ENCODE measurements around the gene CWC27.
"Not testable (repeated sequence)": the region's sequence is repeated elsewhere in the genome, so short reads cannot be mapped to it uniquely, and the experiment has no call there.

Gene CWC27

GRCh38 chr5:64899838-64900237 lies 131.1 kb downstream of the CWC27 start:
- no peak overlapping the region for H3K27ac ChIP-seq (ENCODE audit: low read depth, low read length)
- no peak overlapping the region for H2BK120ac ChIP-seq (ENCODE audit: low read depth, low read length)
- H2BK5ac ChIP-seq (ENCODE audit: low read length), result no peak overlapping the region
- no peak overlapping the region for H3K4me3 ChIP-seq (ENCODE audit: low read length)
- H3K4ac ChIP-seq (ENCODE audit: low read depth, low read length), result no peak overlapping the region
- H2AK5ac ChIP-seq (ENCODE audit: low read length), result no peak overlapping the region
- no peak for DNase-seq
- H3K79me1 ChIP-seq (ENCODE audit: low read length), result no peaks in the 10 kb centered on the region
- H3K4me1 ChIP-seq (ENCODE audit: control insufficient read depth, low read depth, low read length), result no peaks in the 10 kb centered on the region
- H3K56ac ChIP-seq (ENCODE audit: low read length), result no peak overlapping the region
- H2BK15ac ChIP-seq (replicated peaks; ENCODE audit: low read depth), result no peak overlapping the region
- H4K5ac ChIP-seq (ENCODE audit: low read length), result no peak overlapping the region
- H3K4me2 ChIP-seq (ENCODE audit: low read length), result no peak overlapping the region
- no peak overlapping the region for H3K9ac ChIP-seq (ENCODE audit: low read length)
- H3K27me3 ChIP-seq (ENCODE audit: insufficient read depth, low read length, poor library complexity), result no peaks in the 10 kb centered on the region
- no peaks in the 10 kb centered on the region for H3K36me3 ChIP-seq (ENCODE audit: control insufficient read depth, insufficient read depth, low read length)
- H3K79me2 ChIP-seq (ENCODE audit: control insufficient read depth, insufficient read depth, low read length), result no peaks in the 10 kb centered on the region
- no peak overlapping the region for H4K8ac ChIP-seq (ENCODE audit: low read depth, low read length)
- no CpG with 5 or more reads among the region's 1 CpG for WGBS (ENCODE audit: extremely low coverage, insufficient coverage, low lambda C conversion rate)
- no peak overlapping the region for H3K23ac ChIP-seq (ENCODE audit: low read length)
- H3K18ac ChIP-seq (ENCODE audit: low read length), result no peak overlapping the region

DNA sequence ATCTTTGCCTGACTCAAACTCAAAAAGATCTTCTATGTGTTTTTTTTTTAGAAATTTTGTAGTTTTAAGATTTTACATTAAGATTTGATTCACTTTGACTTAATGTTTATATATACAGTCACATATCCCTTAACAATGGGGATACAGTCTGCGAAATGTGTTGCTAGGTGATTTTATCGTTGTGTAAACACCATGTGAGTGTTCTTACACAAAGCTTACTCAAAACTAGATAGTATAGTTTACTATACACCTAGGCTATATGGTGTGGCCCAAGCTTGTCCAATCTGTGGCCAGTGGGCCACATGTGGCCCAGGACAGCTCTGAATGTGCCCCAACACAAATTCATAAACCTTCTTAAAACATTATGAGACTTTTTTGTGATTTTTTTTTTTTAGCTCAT lies 131.9 kb downstream of the CWC27 start:
- Histone ChIP-seq H3K79me1 (ENCODE audit: low read length) (no peaks in the 10 kb centered on the region), H4K5ac (ENCODE audit: low read length) (no peak overlapping the region), H3K23ac (ENCODE audit: low read length) (no peak overlapping the region), H3K56ac (ENCODE audit: low read length) (no peak overlapping the region), H2BK15ac (replicated peaks; ENCODE audit: low read depth) (no peak overlapping the region), H2BK5ac (ENCODE audit: low read length) (no peak overlapping the region), H4K8ac (ENCODE audit: low read depth, low read length) (no peak overlapping the region), H3K9ac (ENCODE audit: low read length) (no peak overlapping the region), H3K4me1 (ENCODE audit: control insufficient read depth, low read depth, low read length) (no peaks in the 10 kb centered on the region), H3K18ac (ENCODE audit: low read length) (no peak overlapping the region), H3K4me3 (ENCODE audit: low read length) (no peak overlapping the region), H3K4me2 (ENCODE audit: low read length) (no peak overlapping the region), H2AK5ac (ENCODE audit: low read length) (no peak overlapping the region), H3K36me3 (ENCODE audit: control insufficient read depth, insufficient read depth, low read length) (no peaks in the 10 kb centered on the region), H3K27me3 (ENCODE audit: insufficient read depth, low read length, poor library complexity) (no peaks in the 10 kb centered on the region), H3K27ac (ENCODE audit: low read depth, low read length) (no peak overlapping the region), H3K79me2 (ENCODE audit: control insufficient read depth, insufficient read depth, low read length) (no peaks in the 10 kb centered on the region), H2BK120ac (ENCODE audit: low read depth, low read length) (no peak overlapping the region), H3K4ac (ENCODE audit: low read depth, low read length) (no peak overlapping the region)
- no CpG with 5 or more reads among the region's 2 CpGs for WGBS (ENCODE audit: extremely low coverage, insufficient coverage, low lambda C conversion rate)
- peak; percentile 7 for DNase-seq

DNA sequence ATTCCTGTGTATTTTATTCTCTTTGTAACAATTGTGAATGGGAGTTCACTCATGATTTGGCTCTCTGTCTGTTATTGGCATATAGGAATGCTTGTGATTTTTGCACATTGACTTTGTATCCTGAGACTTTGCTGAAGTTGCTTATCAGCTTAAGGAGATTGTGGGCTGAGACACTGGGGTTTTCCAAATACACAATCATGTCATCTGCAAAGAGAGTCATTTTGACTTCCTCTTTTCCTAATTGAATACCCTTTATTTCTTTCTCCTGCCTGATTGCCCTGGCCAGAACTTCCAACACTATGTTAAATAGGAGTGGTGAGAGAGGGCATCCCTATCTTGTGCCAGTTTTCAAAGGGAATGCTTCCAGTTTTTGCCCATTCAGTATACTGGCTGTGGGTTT lies 138.7 kb downstream of the CWC27 start:
- not testable (repeated sequence) for H3K56ac ChIP-seq (ENCODE audit: low read length); H3K27ac ChIP-seq (ENCODE audit: low read depth, low read length); H2AK5ac ChIP-seq (ENCODE audit: low read length); H3K4ac ChIP-seq (ENCODE audit: low read depth, low read length); H3K27me3 ChIP-seq (ENCODE audit: insufficient read depth, low read length, poor library complexity); H3K36me3 ChIP-seq (ENCODE audit: control insufficient read depth, insufficient read depth, low read length); H3K9ac ChIP-seq (ENCODE audit: low read length); H2BK120ac ChIP-seq (ENCODE audit: low read depth, low read length); H2BK5ac ChIP-seq (ENCODE audit: low read length); H3K79me1 ChIP-seq (ENCODE audit: low read length); H3K4me1 ChIP-seq (ENCODE audit: control insufficient read depth, low read depth, low read length); H3K4me2 ChIP-seq (ENCODE audit: low read length); H2BK15ac ChIP-seq (replicated peaks; ENCODE audit: low read depth); H3K79me2 ChIP-seq (ENCODE audit: control insufficient read depth, insufficient read depth, low read length); H4K5ac ChIP-seq (ENCODE audit: low read length); H3K18ac ChIP-seq (ENCODE audit: low read length); H4K8ac ChIP-seq (ENCODE audit: low read depth, low read length); H3K23ac ChIP-seq (ENCODE audit: low read length); H3K4me3 ChIP-seq (ENCODE audit: low read length)
- peak; percentile 5 for DNase-seq

GRCh38 chr5:64914396-64914795 lies 145.7 kb downstream of the CWC27 start:
- H3K4me1 ChIP-seq (ENCODE audit: control insufficient read depth, low read depth, low read length), result no peaks in the 10 kb centered on the region
- H3K9ac ChIP-seq (ENCODE audit: low read length), result no peak overlapping the region
- H3K36me3 ChIP-seq (ENCODE audit: control insufficient read depth, insufficient read depth, low read length), result no peaks in the 10 kb centered on the region

DNA sequence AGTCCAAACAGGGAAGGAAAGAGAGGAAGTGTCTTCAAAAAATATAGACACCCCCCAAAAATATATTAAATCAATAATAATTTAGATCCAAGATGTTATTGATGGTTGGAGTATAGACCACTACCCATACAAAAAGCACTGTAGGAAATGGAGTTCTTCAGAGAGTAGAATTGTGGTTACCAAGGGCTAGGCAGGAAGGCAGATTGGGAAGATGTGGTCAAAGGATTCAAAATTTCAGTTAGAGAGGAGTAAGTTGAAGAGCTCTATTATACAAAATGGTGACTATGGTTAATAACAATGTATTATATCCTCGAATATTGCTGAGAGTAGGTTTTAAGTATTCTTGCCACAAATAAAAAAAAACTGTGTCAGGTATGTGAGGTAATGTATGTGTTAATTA lies 149.4 kb downstream of the CWC27 start:
- no peak for DNase-seq
- no peaks in the 10 kb centered on the region for H3K79me1 ChIP-seq (ENCODE audit: low read length)

More at GRCh38 chr5:64914396-64914795, 145.7 kb downstream of the CWC27 start:
- Histone ChIP-seq H3K23ac (ENCODE audit: low read length) (no peak overlapping the region), H3K79me1 (ENCODE audit: low read length) (no peaks in the 10 kb centered on the region), H4K8ac (ENCODE audit: low read depth, low read length) (no peak overlapping the region), H2BK5ac (ENCODE audit: low read length) (no peak overlapping the region), H2AK5ac (ENCODE audit: low read length) (no peak overlapping the region), H3K56ac (ENCODE audit: low read length) (no peak overlapping the region), H3K79me2 (ENCODE audit: control insufficient read depth, insufficient read depth, low read length) (no peaks in the 10 kb centered on the region), H3K27ac (ENCODE audit: low read depth, low read length) (no peak overlapping the region), H3K4me2 (ENCODE audit: low read length) (no peak overlapping the region), H3K18ac (ENCODE audit: low read length) (no peak overlapping the region), H4K5ac (ENCODE audit: low read length) (no peak overlapping the region), H2BK120ac (ENCODE audit: low read depth, low read length) (no peak overlapping the region), H3K4me3 (ENCODE audit: low read length) (no peak overlapping the region), H2BK15ac (replicated peaks; ENCODE audit: low read depth) (no peak overlapping the region), H3K4ac (ENCODE audit: low read depth, low read length) (no peak overlapping the region), H3K27me3 (ENCODE audit: insufficient read depth, low read length, poor library complexity) (no peaks in the 10 kb centered on the region)
- no CpG with 5 or more reads among the region's 5 CpGs for WGBS (ENCODE audit: extremely low coverage, insufficient coverage, low lambda C conversion rate)
- DNase-seq, result no peak

GRCh38 chr5:64921386-64921785 lies 152.7 kb downstream of the CWC27 start:
- H3K4ac ChIP-seq (ENCODE audit: low read depth, low read length), result no peak overlapping the region
- DNase-seq, result no peak
- H4K8ac ChIP-seq (ENCODE audit: low read depth, low read length), result no peak overlapping the region
- H3K9ac ChIP-seq (ENCODE audit: low read length), result no peak overlapping the region
- no peak overlapping the region for H2BK5ac ChIP-seq (ENCODE audit: low read length)
- H3K79me2 ChIP-seq (ENCODE audit: control insufficient read depth, insufficient read depth, low read length), result no peaks in the 10 kb centered on the region
- H2AK5ac ChIP-seq (ENCODE audit: low read length), result no peak overlapping the region
- H2BK120ac ChIP-seq (ENCODE audit: low read depth, low read length), result no peak overlapping the region
- no peak overlapping the region for H3K18ac ChIP-seq (ENCODE audit: low read length)
- H3K27ac ChIP-seq (ENCODE audit: low read depth, low read length), result no peak overlapping the region
- no peak overlapping the region for H3K23ac ChIP-seq (ENCODE audit: low read length)
- WGBS (ENCODE audit: extremely low coverage, insufficient coverage, low lambda C conversion rate), result no CpG with 5 or more reads among the region's 2 CpGs
- no peaks in the 10 kb centered on the region for H3K27me3 ChIP-seq (ENCODE audit: insufficient read depth, low read length, poor library complexity)
- no peaks in the 10 kb centered on the region for H3K36me3 ChIP-seq (ENCODE audit: control insufficient read depth, insufficient read depth, low read length)
- no peak overlapping the region for H4K5ac ChIP-seq (ENCODE audit: low read length)
- no peak overlapping the region for H3K56ac ChIP-seq (ENCODE audit: low read length)
- H3K4me3 ChIP-seq (ENCODE audit: low read length), result no peak overlapping the region
- no peak overlapping the region for H2BK15ac ChIP-seq (replicated peaks; ENCODE audit: low read depth)
- no peaks in the 10 kb centered on the region for H3K4me1 ChIP-seq (ENCODE audit: control insufficient read depth, low read depth, low read length)
- no peaks in the 10 kb centered on the region for H3K79me1 ChIP-seq (ENCODE audit: low read length)
- no peak overlapping the region for H3K4me2 ChIP-seq (ENCODE audit: low read length)

More for the DNA sequence above, 149.4 kb downstream of the CWC27 start:
- no peak overlapping the region for H3K4me2 ChIP-seq (ENCODE audit: low read length)
- no peak overlapping the region for H2BK120ac ChIP-seq (ENCODE audit: low read depth, low read length)
- H3K18ac ChIP-seq (ENCODE audit: low read length), result no peak overlapping the region
- no peak overlapping the region for H4K5ac ChIP-seq (ENCODE audit: low read length)
- no peaks in the 10 kb centered on the region for H3K36me3 ChIP-seq (ENCODE audit: control insufficient read depth, insufficient read depth, low read length)
- H2AK5ac ChIP-seq (ENCODE audit: low read length), result no peak overlapping the region
- H3K56ac ChIP-seq (ENCODE audit: low read length), result no peak overlapping the region
- H3K9ac ChIP-seq (ENCODE audit: low read length), result no peak overlapping the region
- H2BK15ac ChIP-seq (replicated peaks; ENCODE audit: low read depth), result no peak overlapping the region
- H3K27ac ChIP-seq (ENCODE audit: low read depth, low read length), result no peak overlapping the region
- H3K27me3 ChIP-seq (ENCODE audit: insufficient read depth, low read length, poor library complexity), result no peaks in the 10 kb centered on the region
- H3K23ac ChIP-seq (ENCODE audit: low read length), result no peak overlapping the region
- H3K4me3 ChIP-seq (ENCODE audit: low read length), result no peak overlapping the region
- H2BK5ac ChIP-seq (ENCODE audit: low read length), result no peak overlapping the region
- no peak overlapping the region for H3K4ac ChIP-seq (ENCODE audit: low read depth, low read length)
- no CpG with 5 or more reads among the region's 1 CpG for WGBS (ENCODE audit: extremely low coverage, insufficient coverage, low lambda C conversion rate)
- no peaks in the 10 kb centered on the region for H3K4me1 ChIP-seq (ENCODE audit: control insufficient read depth, low read depth, low read length)
- no peaks in the 10 kb centered on the region for H3K79me2 ChIP-seq (ENCODE audit: control insufficient read depth, insufficient read depth, low read length)
- no peak overlapping the region for H4K8ac ChIP-seq (ENCODE audit: low read depth, low read length)
